ENCODE results near the gene ZC3HAV1.
"Not testable (repeated sequence)": the region's sequence is repeated elsewhere in the genome, so short reads cannot be mapped to it uniquely, and the experiment has no call there.

Gene ZC3HAV1

GRCh38 chr7:139109188-139109982 lies at the start of gene ZC3HAV1:
Gene ZC3HAV1, minus strand, starts transcription at chr7:139109720. Its CDS starts 389 bp downstream, at chr7:139109331.
- peak; percentile 79 for DNase-seq

GRCh38 chr7:139153832-139154231 lies 44.3 kb upstream of the ZC3HAV1 start:
- no peak for DNase-seq

GRCh38 chr7:139152149-139152548 lies 42.6 kb upstream of the ZC3HAV1 start:
- no peak for DNase-seq

- DNase-seq, result no peak
Observed at GRCh38 chr7:139139150-139139549, 29.6 kb upstream of the ZC3HAV1 start.

- peak; percentile 83 for DNase-seq
Observed at GRCh38 chr7:139133335-139134139, 24.0 kb upstream of the ZC3HAV1 start.

GRCh38 chr7:139132887-139133286 lies 23.4 kb upstream of the ZC3HAV1 start:
- DNase-seq, result no peak

GRCh38 chr7:139131601-139132041 lies 22.1 kb upstream of the ZC3HAV1 start:
- DNase-seq, result no peak

- DNase-seq, result not testable (repeated sequence)
Observed at GRCh38 chr7:139129814-139130213, 20.3 kb upstream of the ZC3HAV1 start.

- no peak for DNase-seq
Observed at GRCh38 chr7:139127648-139128047, 18.1 kb upstream of the ZC3HAV1 start.

GRCh38 chr7:139125657-139126056 lies 16.1 kb upstream of the ZC3HAV1 start:
- no peak for DNase-seq

GRCh38 chr7:139124995-139125394 lies 15.5 kb upstream of the ZC3HAV1 start:
- DNase-seq, result not testable (repeated sequence)

- no peak for DNase-seq
Observed at GRCh38 chr7:139124084-139124914, 14.8 kb upstream of the ZC3HAV1 start.

- DNase-seq, result no peak
Observed at GRCh38 chr7:139119486-139119849, 9.9 kb upstream of the ZC3HAV1 start.

- no peak for DNase-seq
Observed at GRCh38 chr7:139118805-139119485, 9.4 kb upstream of the ZC3HAV1 start.

GRCh38 chr7:139118234-139118804 lies 8.8 kb upstream of the ZC3HAV1 start:
- DNase-seq, result no peak

- DNase-seq, result no peak
Observed at GRCh38 chr7:139117599-139118233, 8.2 kb upstream of the ZC3HAV1 start.

- no peak for DNase-seq
Observed at GRCh38 chr7:139116999-139117398, 7.5 kb upstream of the ZC3HAV1 start.

- no peak for DNase-seq
Observed at GRCh38 chr7:139115104-139115503, 5.6 kb upstream of the ZC3HAV1 start.

GRCh38 chr7:139114585-139114984 lies 5.1 kb upstream of the ZC3HAV1 start:
- no peak for DNase-seq

GRCh38 chr7:139114018-139114417 lies 4.5 kb upstream of the ZC3HAV1 start:
- DNase-seq, result no peak

GRCh38 chr7:139112741-139113250 lies 3.3 kb upstream of the ZC3HAV1 start:
- DNase-seq, result no peak

Data from stimulated activated CD4-positive, alpha-beta T cell treated with anti-CD3 and anti-CD28 coated beads, Interleukin-12 subunit alpha, Interleukin-12 subunit beta, amount 100 ng/mL, for 4 hours (primary cell).